Keratinocyte (primary cell): ENCODE results near the gene PKD2. TPM values are rescaled to one million over a fixed set of nuclear protein-coding genes. Genes with fewer than 3 reads are reported as not detected.

Source experiments
- DNase-seq: peaks from one replicate; pipeline ENCODE4 v3.0.0-alpha.2; 2011; ENCODE audit warnings: low read depth, missing footprints, low spot score
- FAIRE-seq: peaks from 2 replicates; lab custom pipeline; 2011; peaks lifted over from hg19 to GRCh38; lab: Jason Lieb, UNC
- H2AFZ ChIP-seq: 2 replicates; pipeline ENCODE4 v1.6.0; 2012; ENCODE audit warnings: low read length, control low read depth, inconsistent platforms; ENCODE audit not compliant: control insufficient read depth
- H3K27ac ChIP-seq: 2 replicates; pipeline ENCODE4 v1.5.1; 2011; ENCODE audit warnings: low read length; ENCODE audit not compliant: control insufficient read depth, insufficient read depth
- H3K27me3 ChIP-seq: 3 replicates; pipeline ENCODE4 v1.6.0; 2011; ENCODE audit warnings: low read length; ENCODE audit not compliant: control insufficient read depth, insufficient read depth; ENCODE audit errors: extremely low read depth
- H3K36me3 ChIP-seq, 2 experiments: 2 replicates in 1 of 2; 3 replicates in 1 of 2; pipeline ENCODE4 v1.5.1; 2011; ENCODE audit warnings: low read length in 2 of 2, mild to moderate bottlenecking in 1 of 2; ENCODE audit not compliant: control insufficient read depth in 2 of 2, insufficient read depth in 2 of 2; ENCODE audit errors: extremely low read depth in 1 of 2
- H3K4me1 ChIP-seq: 3 replicates; pipeline ENCODE4 v1.5.1; 2011; ENCODE audit warnings: low read length; ENCODE audit not compliant: control insufficient read depth, insufficient read depth; ENCODE audit errors: extremely low read depth
- H3K4me2 ChIP-seq: 3 replicates; pipeline ENCODE4 v1.6.0; 2011; ENCODE audit warnings: low read depth, low read length; ENCODE audit not compliant: control insufficient read depth, insufficient read depth; ENCODE audit errors: extremely low read depth
- H3K4me3 ChIP-seq, 3 experiments: fragments of 200-600 bp in 1 of 3; sonication (generic) in 1 of 3; 2 replicates in 2 of 3; 3 replicates in 1 of 3; pipeline ENCODE4 v1.5.1; 2011 to 2016; ENCODE audit warnings: low read length in 3 of 3, mild to moderate bottlenecking in 3 of 3, control low read depth in 2 of 3, inconsistent platforms in 1 of 3, low read depth in 1 of 3, mixed read lengths in 1 of 3, mixed run types in 1 of 3, moderate library complexity in 1 of 3; ENCODE audit not compliant: control insufficient read depth in 2 of 3, insufficient read depth in 2 of 3; ENCODE audit errors: extremely low read depth in 1 of 3
- H3K79me2 ChIP-seq: 2 replicates; pipeline ENCODE4 v1.6.0; 2012; ENCODE audit warnings: low read length; ENCODE audit not compliant: control insufficient read depth, insufficient read depth
- H3K9ac ChIP-seq: 3 replicates; pipeline ENCODE4 v1.6.0; 2011; ENCODE audit warnings: low read length; ENCODE audit not compliant: control insufficient read depth, insufficient read depth; ENCODE audit errors: extremely low read depth
- H3K9me1 ChIP-seq: 3 replicates; pipeline ENCODE4 v1.6.0; 2011; ENCODE audit warnings: low read length; ENCODE audit not compliant: control insufficient read depth, insufficient read depth; ENCODE audit errors: extremely low read depth
- H3K9me3 ChIP-seq: 2 replicates; pipeline ENCODE4 v1.5.1; 2012; ENCODE audit warnings: low read depth, low read length; ENCODE audit not compliant: control insufficient read depth
- H4K20me1 ChIP-seq: 3 replicates; pipeline ENCODE4 v1.6.0; 2011; ENCODE audit warnings: low read length; ENCODE audit not compliant: control insufficient read depth, insufficient read depth; ENCODE audit errors: extremely low read depth
- CTCF ChIP-seq, 3 experiments: IDR thresholded peaks in 1 of 3; conservative IDR thresholded peaks in 1 of 3; optimal IDR thresholded peaks in 1 of 3; 2 replicates in 2 of 3; 3 replicates in 1 of 3; pipeline versions ENCODE3 to v1.5.1; 2011; ENCODE audit warnings: low read length in 3 of 3, mild to moderate bottlenecking in 3 of 3, moderate library complexity in 2 of 3, control low read depth in 1 of 3, inconsistent platforms in 1 of 3; ENCODE audit not compliant: insufficient read depth in 2 of 3; ENCODE audit errors: extremely low read depth in 1 of 3
- EZH2 ChIP-seq: IDR thresholded peaks from one replicate; pipeline ENCODE4 v1.6.1; 2012; ENCODE audit warnings: inconsistent platforms, mild to moderate bottlenecking, low read length, moderate library complexity
- dilution Hi-C: fragments of 300-500 bp; cut with MboI; formaldehyde crosslinking; loops from one replicate; pipeline ENCODE4 v1.7.0; 2020; ENCODE audit warnings: low sequenced_read_pairs; ENCODE audit not compliant: extremely low pct_ligation_motif_present
- polyA plus RNA-seq, 5 experiments: library from polyadenylated mRNA; depleted of rRNA in 3 of 5; stranded (reverse) in 3 of 5; stranded (forward) in 1 of 5; unstranded in 1 of 5; fragments of >200 nt; gene quantifications; 1 replicate in 1 of 5; 2 replicates in 3 of 5; 3 replicates in 1 of 5; pipeline versions ENCODE4 v1.2.1 to v1.2.3, GENCODE V29; 2011 to 2012; ENCODE audit warnings: missing spikeins in 2 of 5, low read depth in 1 of 5, low replicate concordance in 1 of 5

PKD2 gene
- polyA plus RNA-seq, 1 donor (not counting 4 experiments of a cell fraction or from before 2014, with no cell fraction given), result 21.5 TPM

GRCh38 chr4:88005946-88006345 is 1.5 kb upstream of the PKD2 start:
- Histone ChIP-seq H3K9me1 (no peaks in the 10 kb centered on the region), H3K27ac (no peak overlapping the region), H3K27me3 (no peaks in the 10 kb centered on the region), H3K79me2 (peaks cover 30% of the 10 kb centered on the region), H3K36me3 (no peaks in the 10 kb centered on the region), H3K4me3 (no peak overlapping the region), H3K4me1 (peaks cover 26% of the 10 kb centered on the region), H3K4me2 (no peak overlapping the region), H3K9me3 (no peaks in the 10 kb centered on the region), H2AFZ (no peak overlapping the region), H3K9ac (no peak overlapping the region), H4K20me1 (peaks cover 2% of the 10 kb centered on the region)
- TF ChIP-seq CTCF (optimal IDR thresholded peaks at IDR 0.05 in 1 of 3, IDR thresholded peaks at IDR 0.05 in 1 of 3, conservative IDR thresholded peaks at IDR 0.05 in 1 of 3; ENCODE audit: extremely low read depth in 1 of 3, insufficient read depth in 2 of 3, low read length in 3 of 3) (no peak), EZH2 (no peak)
- no peak for FAIRE-seq
- DNase-seq, result no peak
- dilution Hi-C loops, result no loop called here

- H3K36me3 ChIP-seq, result no peaks in the 10 kb centered on the region
- H3K4me1 ChIP-seq, result peaks cover 27% of the 10 kb centered on the region
- H2AFZ ChIP-seq, result peak overlapping the region; percentile 39
- FAIRE-seq, result no peak
- H3K4me3 ChIP-seq, result peak overlapping the region; percentile 32 to 56 (median 52)
- no peak for DNase-seq
- no peaks in the 10 kb centered on the region for H3K9me3 ChIP-seq
- dilution Hi-C loops, result no loop called here
- H3K9ac ChIP-seq, result peak overlapping the region; percentile 40
- peak overlapping the region; percentile 68 for H3K4me2 ChIP-seq
- TF ChIP-seq CTCF (optimal IDR thresholded peaks at IDR 0.05 in 1 of 3, IDR thresholded peaks at IDR 0.05 in 1 of 3, conservative IDR thresholded peaks at IDR 0.05 in 1 of 3; ENCODE audit: extremely low read depth in 1 of 3, insufficient read depth in 2 of 3, low read length in 3 of 3), result no peak
- no peak for TF ChIP-seq EZH2
- peaks cover 2% of the 10 kb centered on the region for H4K20me1 ChIP-seq
- peaks cover 37% of the 10 kb centered on the region for H3K79me2 ChIP-seq
- no peaks in the 10 kb centered on the region for H3K9me1 ChIP-seq
- no peaks in the 10 kb centered on the region for H3K27me3 ChIP-seq
- no peak overlapping the region for H3K27ac ChIP-seq
Measured at GRCh38 chr4:88006956-88007303, 505 bp upstream of the PKD2 start.
